Coronary artery (tissue), 2 donors: ENCODE measurements around the gene ZNF827.

Source experiments
- DNase-seq: peaks from one replicate; pipeline ENCODE4 v3.0.0-alpha.2; 2017; ENCODE audit warnings: low spot score
- H3K27ac ChIP-seq, 2 donors: fragments of 200-600 bp; sonication (generic); one replicate each; pipeline ENCODE4 v1.5.1; 2016 to 2019
- H3K4me3 ChIP-seq: fragments of 200-600 bp; sonication (generic); 2 replicates; pipeline ENCODE4 v1.5.1; 2016; ENCODE audit warnings: mild to moderate bottlenecking, moderate library complexity
- TF ChIP-seq, protein P1 (sequence below): fragments of 200-600 bp; sonication (generic); IDR thresholded peaks from one replicate; pipeline ENCODE4 v1.5.1; 2019; ENCODE audit warnings: antibody characterized with exemption

ZNF827 gene

DNA sequence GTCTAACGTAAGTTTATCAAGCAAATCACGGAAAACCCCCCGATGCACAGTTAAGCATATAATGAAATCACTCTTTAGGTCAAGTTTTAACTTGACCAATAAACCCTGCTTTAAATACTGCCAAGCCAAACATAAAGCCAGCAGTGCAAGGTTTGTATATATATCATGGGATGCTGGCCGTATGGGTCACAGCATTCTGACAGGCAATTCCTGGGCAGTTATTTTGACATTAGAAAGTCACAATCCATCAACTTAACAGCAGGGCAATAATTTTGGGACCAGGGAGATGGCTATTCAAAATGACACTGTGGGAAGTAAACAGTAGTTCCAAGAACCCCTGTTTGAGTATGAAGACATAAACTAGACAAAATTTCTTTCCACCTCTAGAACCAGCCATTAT lies 116.9 kb downstream of the ZNF827 start:
- TF ChIP-seq, protein P1, sequence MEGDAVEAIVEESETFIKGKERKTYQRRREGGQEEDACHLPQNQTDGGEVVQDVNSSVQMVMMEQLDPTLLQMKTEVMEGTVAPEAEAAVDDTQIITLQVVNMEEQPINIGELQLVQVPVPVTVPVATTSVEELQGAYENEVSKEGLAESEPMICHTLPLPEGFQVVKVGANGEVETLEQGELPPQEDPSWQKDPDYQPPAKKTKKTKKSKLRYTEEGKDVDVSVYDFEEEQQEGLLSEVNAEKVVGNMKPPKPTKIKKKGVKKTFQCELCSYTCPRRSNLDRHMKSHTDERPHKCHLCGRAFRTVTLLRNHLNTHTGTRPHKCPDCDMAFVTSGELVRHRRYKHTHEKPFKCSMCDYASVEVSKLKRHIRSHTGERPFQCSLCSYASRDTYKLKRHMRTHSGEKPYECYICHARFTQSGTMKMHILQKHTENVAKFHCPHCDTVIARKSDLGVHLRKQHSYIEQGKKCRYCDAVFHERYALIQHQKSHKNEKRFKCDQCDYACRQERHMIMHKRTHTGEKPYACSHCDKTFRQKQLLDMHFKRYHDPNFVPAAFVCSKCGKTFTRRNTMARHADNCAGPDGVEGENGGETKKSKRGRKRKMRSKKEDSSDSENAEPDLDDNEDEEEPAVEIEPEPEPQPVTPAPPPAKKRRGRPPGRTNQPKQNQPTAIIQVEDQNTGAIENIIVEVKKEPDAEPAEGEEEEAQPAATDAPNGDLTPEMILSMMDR = no peak
- no peak for DNase-seq
- Histone ChIP-seq H3K4me3 (no peak overlapping the region), H3K27ac (no peak overlapping the region)

DNA sequence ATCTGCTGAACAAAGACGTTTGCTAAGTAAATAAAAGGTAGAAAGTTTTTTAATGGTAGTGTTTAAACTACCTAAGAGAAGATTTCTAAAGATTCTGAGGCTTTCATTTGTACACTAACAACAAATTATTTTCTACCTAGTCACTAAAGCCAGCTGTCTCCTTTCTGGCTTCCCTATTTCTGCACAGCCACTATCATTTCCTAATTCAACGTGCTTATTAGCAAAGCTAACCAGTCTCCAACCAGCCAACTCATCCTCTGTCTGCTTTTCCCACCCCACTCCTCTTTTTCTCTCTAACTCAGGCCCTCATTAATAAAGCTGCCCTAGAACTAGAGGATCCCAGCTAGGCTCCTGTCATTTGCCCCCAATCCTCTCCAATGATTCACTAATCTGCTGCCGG lies 118.2 kb downstream of the ZNF827 start:
- TF ChIP-seq, protein P1 = no peak
- no peak overlapping the region for H3K27ac ChIP-seq
- H3K4me3 ChIP-seq = no peak overlapping the region
- no peak for DNase-seq

DNA sequence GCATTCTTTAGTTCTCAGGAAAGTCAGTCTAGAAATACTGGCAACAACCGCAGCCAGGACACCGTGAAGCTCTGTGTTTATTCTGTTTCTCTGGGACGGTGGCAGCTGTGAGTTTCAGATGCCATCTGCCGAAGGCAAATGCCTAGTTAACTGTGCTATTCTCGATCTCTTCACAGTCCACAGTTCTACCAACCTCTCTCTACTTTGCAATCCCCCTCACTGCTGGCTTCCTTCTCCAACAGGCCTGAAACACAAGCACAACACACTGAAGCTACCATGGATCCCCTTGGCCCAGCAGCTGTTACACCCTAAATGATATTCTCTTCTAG lies 118.8 kb downstream of the ZNF827 start:
- H3K27ac ChIP-seq = no peak overlapping the region
- no peak overlapping the region for H3K4me3 ChIP-seq
- DNase-seq = no peak

DNA sequence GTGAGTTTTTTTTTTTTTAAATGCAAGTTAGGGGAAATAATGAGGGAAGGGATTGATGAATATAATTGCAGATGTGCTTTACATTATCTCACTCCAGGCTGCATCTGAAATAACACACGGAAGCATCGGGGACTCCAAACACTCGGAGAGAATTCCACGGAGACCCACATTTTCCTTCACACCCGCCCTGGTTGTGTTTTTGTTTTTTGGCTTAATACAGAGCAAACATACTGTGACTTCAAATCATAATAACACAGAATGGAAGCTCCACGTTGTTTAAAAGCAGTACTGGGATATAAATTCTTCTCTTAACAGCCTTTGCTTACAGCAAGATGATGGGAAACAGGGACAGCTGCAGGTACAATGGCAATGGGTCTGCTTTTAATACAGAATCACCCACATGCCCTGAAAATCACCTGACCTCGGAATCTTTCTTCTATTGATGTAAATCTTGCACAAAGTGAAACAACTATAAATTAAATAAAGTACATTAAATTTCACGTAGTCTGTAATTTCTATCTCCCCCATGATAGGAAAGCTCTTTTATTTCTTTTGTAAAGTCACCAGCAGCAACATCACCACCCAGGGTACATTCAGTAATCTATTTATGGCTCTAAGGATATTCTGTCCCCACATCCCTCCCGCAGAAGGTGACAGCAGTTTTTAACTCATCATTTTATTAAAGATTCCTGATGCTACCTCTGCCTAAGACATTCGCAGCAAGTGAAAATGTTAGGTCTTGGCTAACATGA lies 119.3 kb downstream of the ZNF827 start:
- no peak for DNase-seq
- H3K27ac ChIP-seq = no peak overlapping the region
- TF ChIP-seq, protein P1 = no peak
- H3K4me3 ChIP-seq = no peak overlapping the region

More for the DNA sequence above, 118.8 kb downstream of the ZNF827 start:
- TF ChIP-seq, protein P1 = no peak

DNA sequence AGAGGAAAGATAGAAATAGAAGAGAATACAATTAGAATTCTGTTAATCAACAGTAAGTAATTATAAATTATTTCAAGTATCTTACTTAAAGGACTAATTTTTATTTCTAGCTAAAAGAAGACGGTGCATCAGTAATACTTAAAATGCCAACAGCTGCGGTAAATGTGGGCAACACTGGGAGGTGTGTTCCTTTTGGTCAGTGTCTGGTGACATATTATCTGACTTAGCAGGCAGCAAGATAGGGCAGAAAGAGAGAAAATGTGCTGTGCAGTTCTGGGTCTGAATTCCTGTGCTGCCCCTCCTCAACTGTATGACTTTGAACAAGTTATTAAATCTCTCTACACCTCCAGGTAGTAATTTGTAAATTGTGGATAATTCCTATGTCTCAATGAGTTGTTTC lies 120.6 kb downstream of the ZNF827 start:
- no peak overlapping the region for H3K4me3 ChIP-seq
- DNase-seq = no peak
- TF ChIP-seq, protein P1 = no peak
- no peak overlapping the region for H3K27ac ChIP-seq

DNA sequence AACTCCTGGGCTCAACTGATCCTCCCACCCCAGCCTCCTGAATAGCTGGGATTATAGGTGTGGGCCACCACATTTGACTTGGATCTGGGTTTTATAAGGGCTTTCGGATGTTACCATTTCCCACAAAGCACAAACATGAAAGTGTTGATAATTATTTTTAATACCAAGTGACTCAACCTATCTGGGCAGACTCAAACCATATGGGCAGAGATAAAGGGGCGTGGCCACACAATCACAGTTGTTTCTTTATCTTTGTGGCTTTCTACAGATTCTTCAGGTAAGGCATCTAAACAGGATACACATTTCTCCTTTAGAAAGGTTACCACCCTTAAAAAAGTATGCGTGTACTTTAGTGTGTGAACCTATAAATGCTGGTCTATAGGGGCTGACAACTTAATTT lies 122.5 kb downstream of the ZNF827 start:
- TF ChIP-seq, protein P1 = no peak
- Histone ChIP-seq H3K4me3 (no peak overlapping the region), H3K27ac (no peak overlapping the region)
- DNase-seq = no peak

DNA sequence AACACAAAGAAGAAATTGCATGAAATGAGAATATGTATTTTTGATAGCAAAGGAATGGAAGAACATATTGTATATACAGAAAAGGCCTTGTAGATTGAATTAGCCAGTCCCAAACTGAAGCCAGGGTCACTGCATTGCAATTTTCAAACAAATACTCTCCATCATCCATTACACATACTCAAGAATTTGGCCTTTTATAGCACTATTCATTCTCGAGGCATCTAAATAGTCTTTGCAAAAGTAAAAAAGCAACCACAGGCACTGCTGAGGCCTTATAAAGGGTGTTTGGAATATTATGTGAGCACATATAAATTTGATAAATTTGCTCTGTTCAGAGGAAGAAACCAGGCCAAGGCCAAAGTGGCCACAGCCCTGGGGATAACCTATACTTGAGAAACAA lies 123.0 kb downstream of the ZNF827 start:
- H3K4me3 ChIP-seq = no peak overlapping the region
- H3K27ac ChIP-seq = no peak overlapping the region
- no peak for DNase-seq
- TF ChIP-seq, protein P1 = no peak
